ENCODE results near the gene CSNK1G3. TPM values are rescaled to one million over a fixed set of nuclear protein-coding genes. Genes with fewer than 3 reads are reported as not detected.
A peak's percentile ranks its signal among the peaks of the same experiment; 100 is the strongest.

Gene CSNK1G3
- total RNA-seq, 1 experiment from 2014 or later: 48.3 TPM

GRCh38 chr5:123545506-123545905 lies 33.5 kb downstream of the CSNK1G3 start:
- no peak overlapping the region for H4K8ac ChIP-seq (replicated peaks; ENCODE audit: insufficient read length, low read depth, low read length)
- H3K4me1 ChIP-seq (ENCODE audit: insufficient read depth, low read length): no peaks in the 10 kb centered on the region; the same call in 1 of the 2 replicates
- H2AK5ac ChIP-seq (ENCODE audit: insufficient read length, low read length): no peak overlapping the region
- H2BK120ac ChIP-seq (ENCODE audit: low read depth, low read length, poor library complexity, severe bottlenecking): no peak overlapping the region
- no peak overlapping the region for H2BK12ac ChIP-seq (ENCODE audit: insufficient read length, low read depth, low read length)
- no peak overlapping the region for H3K18ac ChIP-seq (ENCODE audit: insufficient read length, low read depth, low read length)
- H3K4me2 ChIP-seq (ENCODE audit: insufficient read depth, insufficient read length, low read length): no peak overlapping the region
- H3K27me3 ChIP-seq (ENCODE audit: insufficient read depth, low read length): no peaks in the 10 kb centered on the region
- H3T11ph ChIP-seq (ENCODE audit: low read length): no peak overlapping the region
- Mint-ChIP-seq H3K4me1 (peaks cover 13 to 18% of the 10 kb centered on the region in 2 experiments), H3K36me3 (ENCODE audit: insufficient read depth in 1 of 3, low read depth in 3 of 3) (peaks cover 5 to 14% (median 7%) of the 10 kb centered on the region in 3 experiments; a peak in 6 of 7 replicates), H3K27ac (no peak overlapping the region), H3K27me3 (ENCODE audit: low read depth) (no peaks in the 10 kb centered on the region), H3K9me3 (peaks cover 0 to 7% of the 10 kb centered on the region in 2 experiments; a peak in 3 of 5 replicates), H3K4me3 (no peak overlapping the region)
- H2BK5ac ChIP-seq (ENCODE audit: insufficient read length, low read length): no peak overlapping the region
- H3K9me3 ChIP-seq (ENCODE audit: control insufficient read depth, low read depth, low read length): no peaks in the 10 kb centered on the region
- H3K14ac ChIP-seq (ENCODE audit: insufficient read depth, low read length): no peak overlapping the region
- H4K20me1 ChIP-seq (ENCODE audit: control insufficient read depth, insufficient read depth, insufficient read length): no peaks in the 10 kb centered on the region
- H2AFZ ChIP-seq (ENCODE audit: low read length): no peak overlapping the region
- no peak overlapping the region for H3K9ac ChIP-seq (ENCODE audit: extremely low read depth, insufficient read length, low read length)
- H3K27ac ChIP-seq (ENCODE audit: insufficient read length, low read depth, low read length): no peak overlapping the region
- WGBS (ENCODE audit: extremely low coverage, insufficient read length, low lambda C conversion rate): no CpG with 5 or more reads among the region's 7 CpGs
- peaks cover 3% of the 10 kb centered on the region for H3K79me1 ChIP-seq (ENCODE audit: insufficient read depth, low read depth, low read length, poor library complexity, severe bottlenecking)
- H3K79me2 ChIP-seq (ENCODE audit: insufficient read depth, low read length): peaks cover 13% of the 10 kb centered on the region; the same call in 1 of the 2 replicates
- no peak overlapping the region for H4K5ac ChIP-seq (ENCODE audit: insufficient read length, low read depth, low read length)
- H3K23ac ChIP-seq (ENCODE audit: insufficient read length, low read depth, low read length): no peak overlapping the region
- DNase-seq: no peak
- no peak overlapping the region for H3K56ac ChIP-seq (ENCODE audit: insufficient read length, low read depth, low read length)
- H3K23me2 ChIP-seq (ENCODE audit: insufficient read length, low read depth, low read length, poor library complexity, severe bottlenecking): no peaks in the 10 kb centered on the region
- no peak overlapping the region for H3K4ac ChIP-seq (ENCODE audit: low read depth, low read length)
- H4K91ac ChIP-seq (ENCODE audit: insufficient read length, low read depth, low read length): no peak overlapping the region
- H2BK20ac ChIP-seq (ENCODE audit: low read depth, low read length, poor library complexity, severe bottlenecking): no peak overlapping the region
- H2BK15ac ChIP-seq (ENCODE audit: low read depth, low read length): no peak overlapping the region
- TF ChIP-seq CTCF (conservative IDR thresholded peaks at IDR 0.05): peak; percentile 72

Data from H9 (cell line).